HPDE6-E6E7 (cell line): ENCODE measurements around the gene DAG1.

ENCODE experiments used
- DNase-seq: peaks from one replicate; pipeline ENCODE4 v3.0.0; 2011; ENCODE audit warnings: missing footprints; ENCODE audit errors: extremely low spot score

DAG1 gene

GRCh38 chr3:49553692-49554632 lies 83.9 kb downstream of the DAG1 start, which contains the start of gene BSN:
Gene BSN (plus strand): TSS chr3:49554477. CDS start chr3:49554603, 126 bp downstream.
- peak; percentile 71 for DNase-seq

- peak; percentile 15 for DNase-seq
Measured at GRCh38 chr3:49554633-49555265, 84.7 kb downstream of the DAG1 start.

- DNase-seq: no peak
Measured at GRCh38 chr3:49556500-49557275, 86.6 kb downstream of the DAG1 start.

- DNase-seq: no peak
Measured at GRCh38 chr3:49563040-49563578, 93.0 kb downstream of the DAG1 start.

GRCh38 chr3:49563766-49564165 lies 93.7 kb downstream of the DAG1 start:
- no peak for DNase-seq

- no peak for DNase-seq
Measured at GRCh38 chr3:49566312-49566711, 96.2 kb downstream of the DAG1 start.

GRCh38 chr3:49567406-49567805 lies 97.3 kb downstream of the DAG1 start:
- no peak for DNase-seq

- DNase-seq: no peak
Measured at GRCh38 chr3:49568965-49569364, 98.9 kb downstream of the DAG1 start.

GRCh38 chr3:49570028-49570654 lies 100.1 kb downstream of the DAG1 start:
- DNase-seq: no peak

- no peak for DNase-seq
Measured at GRCh38 chr3:49582177-49582576, 112.1 kb downstream of the DAG1 start.
